BE2C (cell line): ENCODE measurements around the gene LRP10.

Experiments
- DNase-seq: peaks from one replicate; pipeline ENCODE4 v3.0.0-alpha.2; 2020
- H3K27me3 ChIP-seq: fragments of 250-450 bp; sonication (Bioruptor Pico); 2 replicates; pipeline ENCODE4 v1.5.1; 2020; ENCODE audit warnings: mild to moderate bottlenecking
- H3K36me3 ChIP-seq: fragments of 250-450 bp; sonication (Bioruptor Pico); 2 replicates; pipeline ENCODE4 v1.5.1; 2020; ENCODE audit warnings: mild to moderate bottlenecking
- H3K4me1 ChIP-seq: fragments of 250-450 bp; sonication (Bioruptor Pico); 2 replicates; pipeline ENCODE4 v1.5.1; 2020
- H3K4me3 ChIP-seq: 2 replicates; pipeline ENCODE4 v1.5.1; 2011; ENCODE audit warnings: low read depth, low read length
- H3K9me3 ChIP-seq: fragments of 250-450 bp; sonication (Bioruptor Pico); 2 replicates; pipeline ENCODE4 v1.5.1; 2020
- TF ChIP-seq, protein P1 (sequence below): IDR thresholded peaks from 2 replicates; pipeline ENCODE4 v1.5.1; 2012; ENCODE audit warnings: mild to moderate bottlenecking, low read depth, low read length

The LRP10 gene

DNA sequence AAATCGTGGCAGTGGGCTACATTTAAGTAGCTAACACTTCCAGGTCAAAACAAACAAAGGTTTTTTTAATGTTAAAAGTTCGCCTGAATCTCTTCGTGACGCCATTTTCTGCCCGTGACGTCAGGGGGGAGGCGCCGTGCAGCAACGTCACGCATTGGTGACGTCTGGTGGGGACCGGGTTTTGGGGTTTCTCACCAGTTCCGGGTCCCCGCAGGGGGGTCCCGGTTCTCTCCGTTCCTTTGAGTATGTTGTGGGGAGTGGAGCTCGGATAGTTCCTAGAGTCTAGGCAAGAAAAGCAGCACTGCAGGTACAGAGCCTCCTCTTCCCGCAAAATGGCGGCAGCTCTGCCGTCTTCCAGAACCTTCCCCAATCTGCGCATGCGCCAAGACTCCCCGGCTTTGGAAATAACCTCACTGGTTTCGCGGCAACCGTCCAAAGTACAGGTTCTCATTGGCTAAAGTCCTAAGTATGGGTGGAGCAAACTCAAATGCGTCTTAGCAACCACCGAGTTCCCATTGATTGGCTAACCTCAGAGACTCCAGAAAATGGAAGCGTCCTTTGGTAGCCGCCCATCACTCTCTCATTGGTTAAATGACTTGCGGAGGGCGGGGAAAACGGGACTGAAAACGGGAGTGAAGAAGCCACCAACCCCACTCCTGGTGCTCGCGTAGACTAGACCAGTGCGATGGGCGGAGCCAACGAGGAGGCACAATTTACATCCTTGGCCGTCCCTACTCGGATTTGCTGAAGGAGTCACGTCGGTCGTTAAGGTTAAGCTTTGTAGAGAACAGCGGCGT, 47.5 kb downstream of the LRP10 start, which contains the start of gene RBM23:
Gene RBM23 (minus strand): TSS at position 346 of the 797 bp plus-strand sequence.
- TF ChIP-seq, protein P1, sequence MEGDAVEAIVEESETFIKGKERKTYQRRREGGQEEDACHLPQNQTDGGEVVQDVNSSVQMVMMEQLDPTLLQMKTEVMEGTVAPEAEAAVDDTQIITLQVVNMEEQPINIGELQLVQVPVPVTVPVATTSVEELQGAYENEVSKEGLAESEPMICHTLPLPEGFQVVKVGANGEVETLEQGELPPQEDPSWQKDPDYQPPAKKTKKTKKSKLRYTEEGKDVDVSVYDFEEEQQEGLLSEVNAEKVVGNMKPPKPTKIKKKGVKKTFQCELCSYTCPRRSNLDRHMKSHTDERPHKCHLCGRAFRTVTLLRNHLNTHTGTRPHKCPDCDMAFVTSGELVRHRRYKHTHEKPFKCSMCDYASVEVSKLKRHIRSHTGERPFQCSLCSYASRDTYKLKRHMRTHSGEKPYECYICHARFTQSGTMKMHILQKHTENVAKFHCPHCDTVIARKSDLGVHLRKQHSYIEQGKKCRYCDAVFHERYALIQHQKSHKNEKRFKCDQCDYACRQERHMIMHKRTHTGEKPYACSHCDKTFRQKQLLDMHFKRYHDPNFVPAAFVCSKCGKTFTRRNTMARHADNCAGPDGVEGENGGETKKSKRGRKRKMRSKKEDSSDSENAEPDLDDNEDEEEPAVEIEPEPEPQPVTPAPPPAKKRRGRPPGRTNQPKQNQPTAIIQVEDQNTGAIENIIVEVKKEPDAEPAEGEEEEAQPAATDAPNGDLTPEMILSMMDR = no peak
- Histone ChIP-seq H3K4me1 (no peaks in the 10 kb centered on the region), H3K27me3 (no peaks in the 10 kb centered on the region), H3K4me3 (peak within 1 kb of the TSS; percentile 99), H3K36me3 (peaks cover 39% of the 10 kb centered on the region), H3K9me3 (no peaks in the 10 kb centered on the region)
- peak; percentile 100 for DNase-seq

DNA sequence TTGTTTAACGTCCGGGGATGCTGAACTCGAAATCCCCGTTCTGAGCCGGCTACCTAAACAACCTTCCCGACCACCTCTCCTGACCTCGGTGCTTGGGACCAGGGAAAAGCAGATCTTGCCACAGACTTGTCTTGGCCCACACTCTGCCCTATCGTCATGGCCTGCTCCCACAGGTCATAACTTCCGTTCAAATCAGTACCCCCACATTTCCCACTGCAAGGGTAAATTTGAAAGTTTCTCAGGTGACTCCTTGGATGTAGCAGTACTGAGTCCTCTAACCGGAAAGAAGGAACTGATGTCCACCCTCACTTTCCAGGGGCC, 48.0 kb downstream of the LRP10 start:
- peak overlapping the region; percentile 51 for H3K4me3 ChIP-seq
- TF ChIP-seq, protein P1 = no peak
- H3K36me3 ChIP-seq = peaks cover 45% of the 10 kb centered on the region
- no peaks in the 10 kb centered on the region for H3K4me1 ChIP-seq
- no peak for DNase-seq
- H3K27me3 ChIP-seq = no peaks in the 10 kb centered on the region
- no peaks in the 10 kb centered on the region for H3K9me3 ChIP-seq

DNA sequence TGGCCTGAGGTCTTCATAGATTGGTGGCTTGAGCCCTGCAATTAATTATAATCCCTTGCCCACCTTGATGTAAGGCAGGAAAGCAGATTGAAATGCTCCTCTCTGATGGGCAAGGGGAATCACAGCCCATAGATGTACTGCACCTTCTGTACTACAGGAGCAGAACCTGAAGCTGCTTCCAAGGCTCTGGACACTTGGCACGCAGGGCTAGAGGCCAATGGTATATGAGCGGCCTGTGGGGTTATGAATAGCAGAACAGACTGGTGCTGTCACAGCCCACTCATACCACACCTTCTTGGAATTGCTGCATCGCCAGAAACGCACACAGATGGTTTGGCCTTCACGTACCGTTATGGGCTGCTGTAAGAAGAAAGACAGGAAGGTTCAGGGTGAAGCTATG, 49.2 kb downstream of the LRP10 start:
- TF ChIP-seq, protein P1 = no peak
- Histone ChIP-seq H3K9me3 (no peaks in the 10 kb centered on the region), H3K4me3 (no peak overlapping the region), H3K36me3 (peaks cover 51% of the 10 kb centered on the region), H3K4me1 (no peaks in the 10 kb centered on the region), H3K27me3 (no peaks in the 10 kb centered on the region)
- no peak for DNase-seq

DNA sequence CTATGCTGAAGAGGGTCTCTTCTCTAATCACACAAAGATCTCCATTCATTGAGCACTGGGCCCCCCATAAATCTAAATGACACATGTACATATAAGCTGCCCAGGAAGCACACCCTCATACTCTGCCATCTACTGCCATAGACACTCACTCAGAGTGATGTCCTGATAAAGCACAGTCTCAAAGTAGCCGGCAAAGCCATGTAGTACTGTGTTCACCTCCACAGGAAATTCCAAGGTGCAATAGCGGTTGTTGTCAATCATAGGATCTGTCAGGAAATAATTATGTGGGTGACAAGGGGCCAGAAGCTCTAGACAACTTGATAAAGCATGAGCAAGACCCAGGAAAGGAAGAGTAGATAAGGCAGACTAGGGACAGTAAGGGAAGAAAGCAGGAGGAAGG, 50.8 kb downstream of the LRP10 start:
- H3K36me3 ChIP-seq = peaks cover 59% of the 10 kb centered on the region
- H3K4me3 ChIP-seq = no peak overlapping the region
- H3K9me3 ChIP-seq = no peaks in the 10 kb centered on the region
- TF ChIP-seq, protein P1 = no peak
- no peak for DNase-seq
- H3K27me3 ChIP-seq = no peaks in the 10 kb centered on the region
- no peaks in the 10 kb centered on the region for H3K4me1 ChIP-seq

DNA sequence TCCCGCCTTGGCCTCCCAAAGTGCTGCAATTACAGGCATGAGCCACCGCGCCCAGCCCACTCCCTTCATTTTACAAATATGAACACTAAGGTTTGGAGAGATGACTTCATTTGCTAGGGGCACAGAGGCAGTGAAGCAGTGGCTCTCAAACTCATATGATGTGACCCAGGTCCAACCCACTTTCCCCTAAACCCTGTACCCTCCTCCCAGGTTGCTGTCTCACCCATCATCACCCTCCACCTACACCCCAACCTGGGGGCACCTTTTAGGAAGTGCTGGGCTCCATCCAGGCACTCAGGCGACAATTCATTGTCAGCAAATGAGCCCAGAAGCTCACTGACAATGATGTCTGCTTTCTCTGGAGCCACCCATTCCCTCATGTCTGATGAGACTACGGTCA, 52.2 kb downstream of the LRP10 start:
- Histone ChIP-seq H3K4me1 (no peaks in the 10 kb centered on the region; the same call in 1 of the 2 replicates), H3K4me3 (no peak overlapping the region), H3K9me3 (no peaks in the 10 kb centered on the region), H3K27me3 (no peaks in the 10 kb centered on the region), H3K36me3 (peaks cover 60% of the 10 kb centered on the region)
- DNase-seq = no peak
- TF ChIP-seq, protein P1 = no peak

DNA sequence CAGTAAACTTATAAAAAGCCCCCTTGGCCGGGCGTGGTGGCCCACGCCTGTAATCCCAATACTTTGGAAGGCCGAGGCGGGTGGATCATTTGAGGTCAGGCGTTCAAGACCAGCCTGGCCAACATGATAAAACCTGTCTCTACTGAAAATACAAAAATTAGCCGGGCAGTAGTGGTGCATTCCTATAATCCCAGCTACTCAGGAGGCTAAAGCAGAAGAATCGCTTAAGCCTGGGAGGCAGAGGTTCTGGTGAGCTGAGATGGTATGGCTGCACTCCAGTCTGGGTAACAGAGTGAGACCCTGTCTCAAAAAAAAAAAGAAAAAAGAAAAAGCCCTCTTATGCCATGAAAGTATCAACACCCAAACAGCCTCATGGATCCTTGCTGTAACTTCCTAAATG, 54.0 kb downstream of the LRP10 start:
- Histone ChIP-seq H3K4me1 (no peaks in the 10 kb centered on the region; the same call in 1 of the 2 replicates), H3K9me3 (no peaks in the 10 kb centered on the region), H3K4me3 (no peak overlapping the region), H3K27me3 (no peaks in the 10 kb centered on the region), H3K36me3 (peaks cover 55% of the 10 kb centered on the region)
- TF ChIP-seq, protein P1 = no peak
- DNase-seq = no peak
